Measurements from ENCODE around the gene SIX2. TPM values are rescaled to one million over a fixed set of nuclear protein-coding genes. Genes with fewer than 3 reads are reported as not detected.

The SIX2 gene
- total and polyA plus RNA-seq, 2 experiments from 2014 or later = 0.87 to 1.3 TPM

DNA sequence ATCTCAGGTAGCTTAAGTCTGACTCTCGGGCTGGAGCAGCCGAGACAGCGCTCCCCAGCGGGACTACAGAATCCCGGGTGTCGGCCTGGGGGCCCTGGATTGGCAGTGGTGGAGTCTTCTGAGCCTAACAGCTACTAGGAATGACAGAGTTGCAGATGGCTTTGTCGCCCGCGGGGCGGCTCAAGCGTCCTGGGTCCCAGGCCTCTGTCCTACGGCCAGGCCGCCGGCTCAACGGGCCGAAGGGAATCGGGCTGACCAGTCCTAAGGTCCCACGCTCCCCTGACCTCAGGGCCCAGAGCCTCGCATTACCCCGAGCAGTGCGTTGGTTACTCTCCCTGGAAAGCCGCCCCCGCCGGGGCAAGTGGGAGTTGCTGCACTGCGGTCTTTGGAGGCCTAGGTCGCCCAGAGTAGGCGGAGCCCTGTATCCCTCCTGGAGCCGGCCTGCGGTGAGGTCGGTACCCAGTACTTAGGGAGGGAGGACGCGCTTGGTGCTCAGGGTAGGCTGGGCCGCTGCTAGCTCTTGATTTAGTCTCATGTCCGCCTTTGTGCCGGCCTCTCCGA lies 8.8 kb downstream of the SIX2 start:
- Histone ChIP-seq H3K79me2 (replicated peaks; ENCODE audit: insufficient read depth) (no peaks in the 10 kb centered on the region), H3K27ac (ENCODE audit: low read depth) (no peak overlapping the region), H3K9me2 (ENCODE audit: insufficient read depth) (0 out of 2 replicates have a peak, but pooled peaks cover 4% of the 10 kb centered on the region), H3K4me2 (peak overlapping the region; percentile 87), H3F3A (replicated peaks; ENCODE audit: low read depth) (peaks cover 13% of the 10 kb centered on the region; the same call in 1 of the 2 replicates), H4K20me1 (replicated peaks; ENCODE audit: insufficient read depth) (peaks cover 5% of the 10 kb centered on the region), H3K4me3 (peak overlapping the region; percentile 59), H2AFZ (peak overlapping the region; percentile 94), H3K4me1 (ENCODE audit: insufficient read depth) (peaks cover 32% of the 10 kb centered on the region), H3K27me3 (ENCODE audit: insufficient read depth) (peaks cover 98% of the 10 kb centered on the region), H3K36me3 (ENCODE audit: insufficient read depth) (no peaks in the 10 kb centered on the region)
- H3K27me3 Mint-ChIP-seq (ENCODE audit: insufficient read depth, low read depth, poor library complexity) = peaks cover 79% of the 10 kb centered on the region
- peaks cover 26% of the 10 kb centered on the region for H3K4me1 Mint-ChIP-seq
- DNase-seq (ENCODE audit: low spot score) (peak; percentile 88), ATAC-seq (peak; percentile 74)
- TF ChIP-seq POLR2AphosphoS5 (IDR thresholded peaks at IDR 0.05; ENCODE audit: low read depth) = no peak
- no peak for TF ChIP-seq ZNF114 (CRISPR knock-in tag; IDR thresholded peaks at IDR 0.05)
- peak; percentile 18 for TF ChIP-seq EZH2 (IDR thresholded peaks at IDR 0.05; ENCODE audit: low read depth, unreplicated experiment)
- TF ChIP-seq ETS1 (IDR thresholded peaks at IDR 0.05) = no peak
- no peak for TF ChIP-seq ZNF331 (CRISPR knock-in tag; IDR thresholded peaks at IDR 0.05; ENCODE audit: low read depth)
- no peak for TF ChIP-seq JUNB (IDR thresholded peaks at IDR 0.05; ENCODE audit: unreplicated experiment)
- TF ChIP-seq ZNF462 (CRISPR knock-in tag; IDR thresholded peaks at IDR 0.05) = no peak
- TF ChIP-seq NANOG (IDR thresholded peaks at IDR 0.05; ENCODE audit: borderline replicate concordance) = no peak
- TF ChIP-seq, protein P1, sequence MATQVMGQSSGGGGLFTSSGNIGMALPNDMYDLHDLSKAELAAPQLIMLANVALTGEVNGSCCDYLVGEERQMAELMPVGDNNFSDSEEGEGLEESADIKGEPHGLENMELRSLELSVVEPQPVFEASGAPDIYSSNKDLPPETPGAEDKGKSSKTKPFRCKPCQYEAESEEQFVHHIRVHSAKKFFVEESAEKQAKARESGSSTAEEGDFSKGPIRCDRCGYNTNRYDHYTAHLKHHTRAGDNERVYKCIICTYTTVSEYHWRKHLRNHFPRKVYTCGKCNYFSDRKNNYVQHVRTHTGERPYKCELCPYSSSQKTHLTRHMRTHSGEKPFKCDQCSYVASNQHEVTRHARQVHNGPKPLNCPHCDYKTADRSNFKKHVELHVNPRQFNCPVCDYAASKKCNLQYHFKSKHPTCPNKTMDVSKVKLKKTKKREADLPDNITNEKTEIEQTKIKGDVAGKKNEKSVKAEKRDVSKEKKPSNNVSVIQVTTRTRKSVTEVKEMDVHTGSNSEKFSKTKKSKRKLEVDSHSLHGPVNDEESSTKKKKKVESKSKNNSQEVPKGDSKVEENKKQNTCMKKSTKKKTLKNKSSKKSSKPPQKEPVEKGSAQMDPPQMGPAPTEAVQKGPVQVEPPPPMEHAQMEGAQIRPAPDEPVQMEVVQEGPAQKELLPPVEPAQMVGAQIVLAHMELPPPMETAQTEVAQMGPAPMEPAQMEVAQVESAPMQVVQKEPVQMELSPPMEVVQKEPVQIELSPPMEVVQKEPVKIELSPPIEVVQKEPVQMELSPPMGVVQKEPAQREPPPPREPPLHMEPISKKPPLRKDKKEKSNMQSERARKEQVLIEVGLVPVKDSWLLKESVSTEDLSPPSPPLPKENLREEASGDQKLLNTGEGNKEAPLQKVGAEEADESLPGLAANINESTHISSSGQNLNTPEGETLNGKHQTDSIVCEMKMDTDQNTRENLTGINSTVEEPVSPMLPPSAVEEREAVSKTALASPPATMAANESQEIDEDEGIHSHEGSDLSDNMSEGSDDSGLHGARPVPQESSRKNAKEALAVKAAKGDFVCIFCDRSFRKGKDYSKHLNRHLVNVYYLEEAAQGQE (IDR thresholded peaks at IDR 0.05; ENCODE audit: unreplicated experiment) = no peak
- no peak for TF ChIP-seq STAT1 (IDR thresholded peaks at IDR 0.05; ENCODE audit: unreplicated experiment)
- TF ChIP-seq, protein P2, sequence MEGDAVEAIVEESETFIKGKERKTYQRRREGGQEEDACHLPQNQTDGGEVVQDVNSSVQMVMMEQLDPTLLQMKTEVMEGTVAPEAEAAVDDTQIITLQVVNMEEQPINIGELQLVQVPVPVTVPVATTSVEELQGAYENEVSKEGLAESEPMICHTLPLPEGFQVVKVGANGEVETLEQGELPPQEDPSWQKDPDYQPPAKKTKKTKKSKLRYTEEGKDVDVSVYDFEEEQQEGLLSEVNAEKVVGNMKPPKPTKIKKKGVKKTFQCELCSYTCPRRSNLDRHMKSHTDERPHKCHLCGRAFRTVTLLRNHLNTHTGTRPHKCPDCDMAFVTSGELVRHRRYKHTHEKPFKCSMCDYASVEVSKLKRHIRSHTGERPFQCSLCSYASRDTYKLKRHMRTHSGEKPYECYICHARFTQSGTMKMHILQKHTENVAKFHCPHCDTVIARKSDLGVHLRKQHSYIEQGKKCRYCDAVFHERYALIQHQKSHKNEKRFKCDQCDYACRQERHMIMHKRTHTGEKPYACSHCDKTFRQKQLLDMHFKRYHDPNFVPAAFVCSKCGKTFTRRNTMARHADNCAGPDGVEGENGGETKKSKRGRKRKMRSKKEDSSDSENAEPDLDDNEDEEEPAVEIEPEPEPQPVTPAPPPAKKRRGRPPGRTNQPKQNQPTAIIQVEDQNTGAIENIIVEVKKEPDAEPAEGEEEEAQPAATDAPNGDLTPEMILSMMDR (conservative IDR thresholded peaks at IDR 0.05; ENCODE audit: low read depth in 2 of 2) = peak; percentile 15 to 29; a peak in 2 of 4 replicates
- no peak for TF ChIP-seq EZH2phosphoT487 (IDR thresholded peaks at IDR 0.05; ENCODE audit: unreplicated experiment)
- TF ChIP-seq CREB1 (CRISPR knock-in tag; IDR thresholded peaks at IDR 0.05; ENCODE audit: low read depth) = no peak
- no peak overlapping the region for H3K27ac Mint-ChIP-seq
- H3K4me3 Mint-ChIP-seq = peak overlapping the region; percentile 65
- peaks cover 3% of the 10 kb centered on the region; the same call in 2 of the 3 replicates for H3K9me3 Mint-ChIP-seq
- H3K36me3 Mint-ChIP-seq (ENCODE audit: low read depth) = peaks cover under 1% of the 10 kb centered on the region; the same call in 1 of the 3 replicates
